ENCODE data around the gene LDLRAD4.

- TF ChIP-seq CTCF (IDR thresholded peaks at IDR 0.05) (no peak), POLR2A (IDR thresholded peaks at IDR 0.05) (no peak)
These were observed 368.9 kb downstream of the LDLRAD4 start for GRCh38 chr18:13587477-13587876.
